Muscle of arm (tissue), 14 donors: ENCODE data around the gene RBMY1F. TPM values are rescaled to one million over a fixed set of nuclear protein-coding genes. Genes with fewer than 3 reads are reported as not detected.
"Not testable (repeated sequence)": the region's sequence is repeated elsewhere in the genome, so short reads cannot be mapped to it uniquely, and the experiment has no call there.

Experiments
- DNase-seq: peaks from one replicate; pipeline ENCODE4 v3.0.0-alpha.2; 2013
- long read RNA-seq, 11 donors: transcript quantifications; one replicate each; lab custom pipeline, GENCODE V29; 2026
- polyA plus RNA-seq, 12 donors: library from polyadenylated mRNA; unstranded; fragments of 120-200 nt; gene quantifications; one replicate each; pipeline ENCODE4 v1.2.1, GENCODE V29; 2013; ENCODE audit not compliant: insufficient read length in 12 of 12

RBMY1F gene
- not detected for polyA plus RNA-seq
- long read RNA-seq, donor 1 = 0 reads
- long read RNA-seq, donor 2 = 0 reads
- long read RNA-seq, donor 3 = 0 reads
- long read RNA-seq, donor 4 = 0 reads
- long read RNA-seq, donor 5 = 0 reads
- long read RNA-seq, donor 6 = 0 reads
- long read RNA-seq, donor 7 = 0 reads
- long read RNA-seq, donor 8 = 0 reads
- long read RNA-seq, donor 9 = 0 reads
- long read RNA-seq, donor 10 = 0 reads
- long read RNA-seq, donor 11 = 0 reads

DNA sequence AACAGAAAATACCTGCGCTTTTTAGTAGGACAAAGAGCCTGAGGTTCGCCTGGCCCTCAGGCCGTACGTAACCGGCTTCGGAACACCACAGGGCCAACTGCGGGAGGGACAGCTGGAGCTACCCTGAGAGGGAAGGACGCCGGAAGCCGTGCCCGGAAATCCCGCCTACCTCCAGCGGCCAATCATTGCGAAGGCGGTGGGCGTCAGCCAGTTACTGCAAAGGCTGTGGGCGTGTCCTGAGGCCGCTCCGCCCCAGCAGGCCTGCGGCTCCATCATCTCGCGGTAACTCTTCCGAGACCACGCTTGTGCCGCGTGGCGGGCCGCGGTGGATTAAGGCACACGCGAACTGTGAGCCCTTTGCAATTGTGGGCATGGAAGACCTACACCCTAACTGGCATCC is at the start of gene RBMY1F:
Gene RBMY1F (minus strand): TSS at position 101 of the 400 bp plus-strand sequence. CDS start 1,954 bp downstream, outside the sequence.
- not testable (repeated sequence) for DNase-seq

- not testable (repeated sequence) for DNase-seq
Observed at GRCh38 chrY:22151144-22151543, 31.6 kb downstream of the RBMY1F start.

- DNase-seq = not testable (repeated sequence)
Observed at GRCh38 chrY:22141011-22141695, 41.6 kb downstream of the RBMY1F start.

DNA sequence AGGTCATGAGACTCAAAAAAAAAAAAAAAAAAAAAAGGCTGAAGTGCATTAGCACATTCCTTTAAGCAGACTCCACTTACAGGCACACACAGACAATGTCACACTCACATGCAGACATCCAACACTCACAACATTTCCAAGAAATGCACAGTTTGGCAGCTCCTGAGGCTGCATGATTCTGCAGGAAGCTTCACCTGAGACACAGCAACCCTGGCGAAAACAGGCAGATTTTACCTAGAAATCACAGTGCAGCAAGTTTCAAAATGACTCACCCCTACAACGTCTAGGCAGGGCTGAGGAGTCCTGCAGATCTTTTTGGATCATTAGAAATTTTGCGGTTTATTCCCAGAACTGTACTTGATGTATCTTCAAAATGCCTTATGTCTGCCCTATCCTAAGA is 48.0 kb downstream of the RBMY1F start:
- not testable (repeated sequence) for DNase-seq

DNA sequence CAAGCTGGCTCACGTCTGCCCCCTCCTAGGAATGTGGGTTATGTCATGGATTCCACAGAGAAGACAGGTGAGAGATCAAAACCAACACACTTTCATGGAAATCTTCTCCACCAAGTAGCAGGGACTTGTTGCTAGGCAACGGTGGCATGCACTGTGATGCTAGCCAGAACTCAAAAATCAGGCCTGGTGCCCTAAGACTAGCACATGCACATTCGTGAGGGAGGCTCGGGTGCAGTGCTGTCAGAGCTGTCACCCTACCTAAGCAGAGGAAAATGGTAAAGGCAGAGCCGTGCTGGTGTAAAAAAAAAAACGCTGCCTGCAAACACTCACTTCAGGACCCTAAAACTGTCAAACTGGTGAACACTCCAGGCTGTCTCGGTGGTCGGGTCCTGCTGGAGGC is 52.2 kb downstream of the RBMY1F start:
- DNase-seq = not testable (repeated sequence)

Other genes starting within 250 kb of the RBMY1F start
- not detected for gene RBMY1J, start 220.5 kb upstream of the RBMY1F start, polyA plus RNA-seq